ENCODE measurements around the gene METTL6. TPM values are rescaled to one million over a fixed set of nuclear protein-coding genes. Genes with fewer than 3 reads are reported as not detected.

The METTL6 gene
- total and polyA plus RNA-seq, 4 donors = 8.6 to 35.4 (median 13.2) TPM

- TF ChIP-seq, protein P1, sequence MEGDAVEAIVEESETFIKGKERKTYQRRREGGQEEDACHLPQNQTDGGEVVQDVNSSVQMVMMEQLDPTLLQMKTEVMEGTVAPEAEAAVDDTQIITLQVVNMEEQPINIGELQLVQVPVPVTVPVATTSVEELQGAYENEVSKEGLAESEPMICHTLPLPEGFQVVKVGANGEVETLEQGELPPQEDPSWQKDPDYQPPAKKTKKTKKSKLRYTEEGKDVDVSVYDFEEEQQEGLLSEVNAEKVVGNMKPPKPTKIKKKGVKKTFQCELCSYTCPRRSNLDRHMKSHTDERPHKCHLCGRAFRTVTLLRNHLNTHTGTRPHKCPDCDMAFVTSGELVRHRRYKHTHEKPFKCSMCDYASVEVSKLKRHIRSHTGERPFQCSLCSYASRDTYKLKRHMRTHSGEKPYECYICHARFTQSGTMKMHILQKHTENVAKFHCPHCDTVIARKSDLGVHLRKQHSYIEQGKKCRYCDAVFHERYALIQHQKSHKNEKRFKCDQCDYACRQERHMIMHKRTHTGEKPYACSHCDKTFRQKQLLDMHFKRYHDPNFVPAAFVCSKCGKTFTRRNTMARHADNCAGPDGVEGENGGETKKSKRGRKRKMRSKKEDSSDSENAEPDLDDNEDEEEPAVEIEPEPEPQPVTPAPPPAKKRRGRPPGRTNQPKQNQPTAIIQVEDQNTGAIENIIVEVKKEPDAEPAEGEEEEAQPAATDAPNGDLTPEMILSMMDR (IDR thresholded peaks at IDR 0.05; ENCODE audit: control extremely low read depth, extremely low read depth) = no peak
- no peak overlapping the region for H3K9ac ChIP-seq (ENCODE audit: insufficient read depth in 1 of 2, low read length in 2 of 2)
- H3K36me3 ChIP-seq (ENCODE audit: control insufficient read depth in 4 of 4, insufficient read depth in 4 of 4, low read length in 4 of 4) = no peaks in the 10 kb centered on the region
- peak in 2 of 3 donors; percentile 7 to 21 for DNase-seq
- H3K4me3 ChIP-seq = no peak overlapping the region
- H3K27me3 ChIP-seq (ENCODE audit: control insufficient read depth in 3 of 3, insufficient read depth in 3 of 3, low read length in 2 of 3) = no peaks in the 10 kb centered on the region
- ATAC-seq (ENCODE audit: insufficient read depth, low FRiP score) = no peak
- H3K9me3 ChIP-seq (ENCODE audit: control insufficient read depth in 4 of 4, insufficient read depth in 3 of 4, low read length in 3 of 4) = no peaks in the 10 kb centered on the region
- no peak overlapping the region for H3K27ac ChIP-seq (ENCODE audit: low read depth in 1 of 2, low read length in 1 of 2)
- WGBS, 2 donors = 43 to 46% methylated on average over 1 of the region's 1 CpG
- H3K4me1 ChIP-seq (ENCODE audit: control insufficient read depth in 5 of 5, insufficient read depth in 5 of 5, low read length in 5 of 5) = peaks cover 0 to 10% (median 0%) of the 10 kb centered on the region in 5 donors
Measured at GRCh38 chr3:15360788-15361493, 66.4 kb downstream of the METTL6 start.

Small RNA genes lying within 50 kb of the gene (small RNA-seq; reads per million reads assigned to genes)
- gene HMGN2P7 (ENCODE audit: low replicate concordance) (not detected), gene RNU6-1024P (ENCODE audit: low replicate concordance) (not detected)

Other genes starting within 250 kb of the METTL6 start
- 10 to 100 TPM; 42.5 to 97.1 TPM for gene CAPN7, start 221.3 kb downstream of the METTL6 start, total RNA-seq
- 10 to 100 TPM; 14.4 to 15.8 TPM for gene CAPN7, start 221.3 kb downstream of the METTL6 start, polyA plus RNA-seq
- 10 to 100 TPM; 76.2 to 76.6 TPM for gene SH3BP5, start 95.0 kb downstream of the METTL6 start, total RNA-seq
- 10 to 100 TPM; 50.3 to 58.4 TPM for gene SH3BP5, start 95.0 kb downstream of the METTL6 start, polyA plus RNA-seq
- 10 to 100 TPM; 16.2 to 25.3 TPM for gene EAF1, start 54 bp upstream of the METTL6 start, total RNA-seq
- gene EAF1, start 54 bp upstream of the METTL6 start, polyA plus RNA-seq = 10 to 100 TPM in 1 of 2 donors, 1 to 10 TPM in 1; 5.5 to 17.7 TPM
- gene COLQ, start 94.2 kb upstream of the METTL6 start, total RNA-seq = 1 to 10 TPM; 2.9 to 5.1 TPM
- gene COLQ, start 94.2 kb upstream of the METTL6 start, polyA plus RNA-seq = 1 to 10 TPM in 1 of 2 donors, under 1 TPM in 1; 0.90 to 1.0 TPM
- 10 to 100 TPM; 27.5 to 27.7 TPM for gene HACL1, start 174.0 kb upstream of the METTL6 start, total RNA-seq
- gene HACL1, start 174.0 kb upstream of the METTL6 start, polyA plus RNA-seq = 10 to 100 TPM; 14.7 to 15.6 TPM
- gene BTD, start 174.2 kb upstream of the METTL6 start, total RNA-seq = 10 to 100 TPM; 20.5 to 35.5 TPM
- gene BTD, start 174.2 kb upstream of the METTL6 start, polyA plus RNA-seq = 10 to 100 TPM; 14.9 to 16.8 TPM